Nephron (organoid): ENCODE measurements around the gene CACNA2D3.

Experiments
- H3K27ac Mint-ChIP-seq, 3 experiments: 2 replicates each; pipeline ENCODE4 v1.8.0; 2020; ENCODE audit warnings: mixed read lengths in 3 of 3, mild to moderate bottlenecking in 2 of 3, moderate library complexity in 1 of 3
- H3K27me3 Mint-ChIP-seq: 2 replicates; pipeline ENCODE4 v1.8.0; 2021; ENCODE audit warnings: low read depth, mild to moderate bottlenecking, moderate library complexity, mixed read lengths
- H3K36me3 Mint-ChIP-seq: 2 replicates; pipeline ENCODE4 v1.8.0; 2020; ENCODE audit warnings: low read depth, mixed read lengths
- H3K4me1 Mint-ChIP-seq: 2 replicates; pipeline ENCODE4 v1.8.0; 2020; ENCODE audit warnings: mixed read lengths
- H3K4me3 Mint-ChIP-seq, 3 experiments: 2 replicates each; pipeline ENCODE4 v1.8.0; 2020; ENCODE audit warnings: mild to moderate bottlenecking in 3 of 3, mixed read lengths in 3 of 3, moderate library complexity in 2 of 3
- H3K9me3 Mint-ChIP-seq: 2 replicates; pipeline ENCODE4 v1.8.0; 2020; ENCODE audit warnings: mixed read lengths
- CTCF ChIP-seq, 3 experiments: fragments of 200-600 bp; sonication (generic); IDR thresholded peaks; one replicate each; pipeline ENCODE4 v1.5.0; 2021; ENCODE audit warnings: antibody characterized with exemption in 3 of 3; ENCODE audit not compliant: unreplicated experiment in 3 of 3

CACNA2D3 gene

GRCh38 chr3:54243960-54244682 lies 121.8 kb downstream of the CACNA2D3 start:
- Mint-ChIP-seq H3K4me1 (no peaks in the 10 kb centered on the region), H3K27me3 (peaks cover 21% of the 10 kb centered on the region), H3K9me3 (peaks cover 14% of the 10 kb centered on the region), H3K4me3 (no peak overlapping the region), H3K27ac (no peak overlapping the region), H3K36me3 (no peaks in the 10 kb centered on the region)
- TF ChIP-seq CTCF (IDR thresholded peaks at IDR 0.05; ENCODE audit: unreplicated experiment in 3 of 3), result no peak

GRCh38 chr3:54251705-54252104 lies 129.4 kb downstream of the CACNA2D3 start:
- TF ChIP-seq CTCF (IDR thresholded peaks at IDR 0.05; ENCODE audit: unreplicated experiment in 3 of 3), result no peak
- peaks cover 7% of the 10 kb centered on the region for H3K9me3 Mint-ChIP-seq
- peaks cover 2% of the 10 kb centered on the region for H3K27me3 Mint-ChIP-seq
- no peak overlapping the region for H3K27ac Mint-ChIP-seq
- H3K36me3 Mint-ChIP-seq, result no peaks in the 10 kb centered on the region
- H3K4me1 Mint-ChIP-seq, result peaks cover 32% of the 10 kb centered on the region
- H3K4me3 Mint-ChIP-seq, result no peak overlapping the region

- H3K27me3 Mint-ChIP-seq, result peaks cover 6% of the 10 kb centered on the region
- H3K27ac Mint-ChIP-seq, result peak overlapping the region in 1 of 3 experiments; percentile 34
- H3K4me3 Mint-ChIP-seq, result no peak overlapping the region
- no peaks in the 10 kb centered on the region for H3K36me3 Mint-ChIP-seq
- no peak for TF ChIP-seq CTCF (IDR thresholded peaks at IDR 0.05; ENCODE audit: unreplicated experiment in 3 of 3)
- peaks cover 66% of the 10 kb centered on the region for H3K4me1 Mint-ChIP-seq
- H3K9me3 Mint-ChIP-seq, result no peaks in the 10 kb centered on the region
Observed at GRCh38 chr3:54257125-54257720, 134.9 kb downstream of the CACNA2D3 start.

- H3K9me3 Mint-ChIP-seq, result no peaks in the 10 kb centered on the region
- H3K36me3 Mint-ChIP-seq, result no peaks in the 10 kb centered on the region
- peaks cover 6% of the 10 kb centered on the region for H3K27me3 Mint-ChIP-seq
- TF ChIP-seq CTCF (IDR thresholded peaks at IDR 0.05; ENCODE audit: unreplicated experiment in 3 of 3), result no peak
- no peak overlapping the region for H3K4me3 Mint-ChIP-seq
- H3K27ac Mint-ChIP-seq, result no peak overlapping the region
- peaks cover 69% of the 10 kb centered on the region for H3K4me1 Mint-ChIP-seq
Observed at GRCh38 chr3:54259636-54260035, 137.3 kb downstream of the CACNA2D3 start.

- Mint-ChIP-seq H3K4me1 (peaks cover 56% of the 10 kb centered on the region), H3K4me3 (no peak overlapping the region), H3K36me3 (no peaks in the 10 kb centered on the region), H3K27ac (no peak overlapping the region), H3K27me3 (peaks cover 6% of the 10 kb centered on the region), H3K9me3 (no peaks in the 10 kb centered on the region)
- no peak for TF ChIP-seq CTCF (IDR thresholded peaks at IDR 0.05; ENCODE audit: unreplicated experiment in 3 of 3)
Observed at GRCh38 chr3:54261141-54261540, 138.8 kb downstream of the CACNA2D3 start.

GRCh38 chr3:54262541-54262940 lies 140.2 kb downstream of the CACNA2D3 start:
- Mint-ChIP-seq H3K36me3 (no peaks in the 10 kb centered on the region), H3K27me3 (peaks cover 3% of the 10 kb centered on the region), H3K27ac (peak overlapping the region in 1 of 3 experiments; percentile 71), H3K4me1 (peaks cover 49% of the 10 kb centered on the region), H3K4me3 (no peak overlapping the region), H3K9me3 (no peaks in the 10 kb centered on the region)
- no peak for TF ChIP-seq CTCF (IDR thresholded peaks at IDR 0.05; ENCODE audit: unreplicated experiment in 3 of 3)
